GM19023 (cell line): ENCODE results near the gene CTDSP2.
A peak's percentile ranks its signal among the peaks of the same experiment; 100 is the strongest.
"Not testable (repeated sequence)": the region's sequence is repeated elsewhere in the genome, so short reads cannot be mapped to it uniquely, and the experiment has no call there.

Experiments
- ATAC-seq: cut with Tn5 transposase; IDR thresholded peaks from one replicate; pipeline ENCODE4 v1.9.1; 2021; ENCODE audit warnings: mild to moderate bottlenecking, moderate library complexity; ENCODE audit not compliant: unreplicated experiment

Gene CTDSP2

DNA sequence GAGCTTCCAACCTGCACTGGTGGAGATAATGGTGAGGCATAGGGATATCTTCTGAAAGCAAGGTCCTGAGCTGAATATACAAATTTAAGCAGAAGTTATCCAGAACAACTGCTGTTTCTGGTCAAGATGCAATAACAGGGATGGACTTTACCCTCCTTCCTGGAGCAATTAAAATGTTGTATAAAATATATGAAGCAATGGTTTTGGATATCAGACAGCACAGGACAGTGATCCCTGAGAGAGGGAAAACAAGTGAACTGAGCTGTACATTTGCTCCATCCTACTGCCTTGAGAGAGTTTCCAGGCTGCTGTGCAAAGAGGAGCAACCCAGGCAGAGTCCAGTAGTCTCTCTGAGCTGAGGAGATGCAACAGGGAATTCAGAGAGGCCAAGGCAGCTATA, 36.0 kb upstream of the CTDSP2 start:
- ATAC-seq, result no peak

- no peak for ATAC-seq
These were observed 34.9 kb upstream of the CTDSP2 start for GRCh38 chr12:57881475-57881874.

DNA sequence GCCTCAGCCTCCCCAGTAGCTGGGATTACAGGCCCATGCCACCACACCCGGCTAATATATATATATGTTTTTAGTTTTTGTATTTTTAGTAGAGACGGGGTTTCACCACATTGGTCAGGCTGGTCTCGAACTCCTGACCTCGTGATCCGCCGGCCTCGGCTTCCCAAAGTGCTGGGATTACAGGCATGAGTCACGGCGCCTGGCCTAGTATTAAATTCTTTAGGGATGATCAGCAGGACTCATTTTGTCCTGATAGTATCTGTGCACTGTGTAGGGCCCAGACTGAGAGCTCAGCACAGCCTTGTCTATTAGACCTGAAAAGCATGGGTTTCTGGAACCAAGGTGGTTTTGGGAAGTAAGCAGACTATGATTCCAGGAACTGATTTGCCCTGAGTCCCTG, 34.5 kb upstream of the CTDSP2 start:
- not testable (repeated sequence) for ATAC-seq

GRCh38 chr12:57877876-57878275, 31.3 kb upstream of the CTDSP2 start:
- ATAC-seq, result no peak

DNA sequence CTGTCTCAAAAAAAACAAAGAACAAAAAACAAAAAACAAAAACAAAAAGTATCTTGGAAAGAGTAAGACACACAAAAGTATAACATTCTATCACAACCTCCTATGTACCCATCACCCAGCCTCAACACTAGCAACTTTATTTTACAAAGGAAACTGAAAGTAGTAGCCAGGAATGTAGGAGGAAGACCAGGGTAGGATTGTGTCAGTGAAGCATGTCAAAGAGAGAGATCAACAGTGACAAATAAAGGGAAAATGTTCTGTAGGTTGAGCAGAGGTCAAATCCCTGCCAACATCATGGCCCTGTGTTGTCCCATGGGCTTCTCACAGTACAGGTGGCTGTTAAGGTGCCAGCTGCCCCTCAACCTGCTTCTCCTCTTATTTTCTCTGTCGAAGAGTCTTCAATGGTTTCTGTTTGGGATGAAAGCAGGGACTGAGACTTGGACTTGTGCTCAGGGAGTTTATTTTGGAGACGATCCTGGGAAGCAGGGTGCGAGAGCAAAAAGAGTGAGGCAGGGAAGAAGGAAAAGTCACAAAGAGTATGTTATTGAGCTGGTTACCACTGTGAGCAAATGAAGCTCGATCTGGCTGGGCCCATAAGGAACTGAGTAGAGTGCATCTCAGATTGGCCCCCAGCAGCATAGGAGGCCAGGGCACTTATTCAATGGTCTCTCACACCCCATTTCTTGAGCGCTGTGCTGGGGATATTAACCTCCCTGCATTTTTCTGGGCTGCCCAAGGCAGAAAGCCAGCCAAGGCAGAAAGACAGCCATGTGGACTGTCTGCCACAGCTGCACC, 29.4 kb upstream of the CTDSP2 start:
- ATAC-seq, result no peak

DNA sequence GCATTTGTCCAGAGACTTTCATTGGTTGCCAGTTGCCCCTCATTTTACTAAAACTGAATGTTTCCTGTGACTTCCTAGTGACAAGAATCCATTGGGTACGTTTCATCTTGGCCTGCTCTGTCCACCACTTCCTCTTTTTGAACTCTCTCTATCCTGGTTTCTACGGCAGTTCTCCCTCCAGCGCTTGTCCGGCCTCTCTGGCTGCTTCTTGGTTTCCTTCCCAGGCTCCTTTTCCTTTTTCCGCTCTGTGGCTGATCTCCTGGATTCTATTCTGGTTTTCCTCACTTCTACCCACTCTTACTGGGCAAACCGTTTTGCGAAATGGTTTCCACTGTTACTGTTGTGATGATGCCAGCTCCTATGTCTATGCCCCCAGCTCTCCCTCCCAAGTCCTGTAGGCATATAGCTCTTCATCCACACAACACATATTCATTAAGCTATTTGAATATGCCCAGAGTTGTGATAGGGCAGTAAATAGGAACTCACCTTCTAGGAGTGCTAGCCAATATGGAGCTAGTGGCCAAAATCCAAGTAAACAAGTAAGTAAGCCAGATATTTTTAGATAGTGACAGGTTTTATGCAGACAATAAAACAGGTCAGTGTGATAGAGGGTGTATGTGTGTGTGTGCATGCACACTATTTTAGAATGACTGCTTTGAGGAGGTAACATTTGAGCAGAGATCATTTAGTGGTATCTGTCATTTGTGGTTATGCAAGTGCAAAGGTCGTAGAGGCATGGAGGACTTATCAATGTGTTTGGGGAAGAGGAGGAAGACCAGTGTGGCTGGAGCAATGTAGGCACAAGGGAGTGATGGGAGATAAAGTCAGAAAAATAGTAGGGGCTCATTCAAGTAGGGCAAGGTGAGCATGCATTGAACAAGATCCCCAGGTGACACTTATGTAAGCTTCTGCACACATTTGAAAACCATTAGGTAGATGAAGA, 27.9 kb upstream of the CTDSP2 start:
- ATAC-seq, result no peak

DNA sequence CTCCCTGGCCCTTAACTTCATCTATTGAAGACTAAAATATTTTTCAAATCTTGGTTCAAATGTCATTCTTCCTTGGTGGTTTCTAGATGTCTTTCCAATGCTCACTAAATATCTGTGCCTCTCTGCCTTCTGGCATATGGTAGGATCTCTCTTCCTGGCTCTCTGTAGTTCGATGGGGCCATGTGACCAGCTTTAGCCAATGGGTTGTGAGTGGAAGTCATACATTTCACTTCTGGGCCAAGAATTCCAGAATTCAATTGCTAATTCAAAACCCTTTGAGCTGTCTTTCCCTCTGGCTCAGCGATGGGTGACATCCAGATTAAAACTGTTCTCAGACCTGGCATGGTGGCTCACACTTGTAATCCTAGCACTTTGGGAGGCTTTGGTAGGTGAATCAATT, 25.8 kb upstream of the CTDSP2 start:
- no peak for ATAC-seq

DNA sequence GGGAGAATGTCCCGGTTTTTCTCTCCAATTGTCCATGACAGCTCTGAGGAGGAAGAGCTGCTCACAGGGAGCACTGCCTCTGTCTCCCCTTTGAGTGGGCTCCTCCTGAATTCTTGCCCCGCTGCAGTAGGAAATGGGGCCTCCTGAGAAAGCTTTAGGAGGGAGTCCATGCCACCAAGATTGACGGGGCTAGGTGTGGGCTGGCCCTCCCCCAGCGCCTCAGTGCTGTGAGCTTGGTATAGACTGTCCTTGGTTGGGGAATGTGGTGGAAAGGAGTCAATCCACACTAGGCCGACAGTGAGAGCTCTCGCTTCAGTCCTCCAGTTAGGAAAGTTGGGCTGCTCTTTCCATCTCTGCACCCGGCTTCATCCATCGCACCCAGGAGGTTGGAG, 23.4 kb upstream of the CTDSP2 start:
- ATAC-seq, result no peak

GRCh38 chr12:57869298-57869926, 22.9 kb upstream of the CTDSP2 start:
- no peak for ATAC-seq

DNA sequence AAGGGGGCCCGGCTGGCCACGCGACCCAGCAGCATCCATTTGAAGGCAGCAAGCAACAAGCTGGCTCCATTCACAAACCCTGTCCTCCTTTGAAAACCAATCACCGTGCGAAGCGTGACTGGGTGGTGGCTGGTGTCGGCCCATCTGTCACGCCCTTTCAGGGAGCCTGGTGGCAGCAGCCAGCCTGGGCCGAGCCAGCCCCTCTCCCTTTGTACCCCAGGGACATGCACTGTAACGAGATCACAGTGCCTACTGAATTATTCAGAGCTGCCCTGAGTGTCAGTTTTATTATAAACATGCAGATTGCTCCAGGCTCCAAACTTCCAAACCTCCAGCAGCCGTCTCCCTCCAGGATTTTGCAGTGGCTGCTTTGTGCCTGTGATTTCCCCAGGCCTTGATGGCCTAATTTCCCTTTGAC, 22.3 kb upstream of the CTDSP2 start:
- no peak for ATAC-seq

DNA sequence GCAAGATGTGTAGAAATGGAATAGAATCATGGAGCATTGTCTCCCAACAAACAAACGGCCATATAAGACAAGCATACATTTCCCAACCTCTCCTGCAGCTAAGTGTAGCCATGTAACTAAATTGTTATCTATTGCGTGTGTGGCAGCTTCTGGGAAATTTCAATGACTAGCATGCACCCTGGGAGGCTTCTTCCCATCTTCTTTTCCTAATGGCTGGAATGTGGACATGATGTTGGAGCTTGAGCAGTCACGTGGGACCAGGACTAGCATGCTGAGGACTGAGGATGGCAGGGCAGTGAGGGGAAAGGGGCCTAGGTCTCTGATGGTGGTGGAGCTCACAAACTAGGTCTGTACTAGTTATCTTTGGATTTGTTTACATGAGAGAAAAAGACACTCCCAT, 21.7 kb upstream of the CTDSP2 start:
- ATAC-seq, result no peak

DNA sequence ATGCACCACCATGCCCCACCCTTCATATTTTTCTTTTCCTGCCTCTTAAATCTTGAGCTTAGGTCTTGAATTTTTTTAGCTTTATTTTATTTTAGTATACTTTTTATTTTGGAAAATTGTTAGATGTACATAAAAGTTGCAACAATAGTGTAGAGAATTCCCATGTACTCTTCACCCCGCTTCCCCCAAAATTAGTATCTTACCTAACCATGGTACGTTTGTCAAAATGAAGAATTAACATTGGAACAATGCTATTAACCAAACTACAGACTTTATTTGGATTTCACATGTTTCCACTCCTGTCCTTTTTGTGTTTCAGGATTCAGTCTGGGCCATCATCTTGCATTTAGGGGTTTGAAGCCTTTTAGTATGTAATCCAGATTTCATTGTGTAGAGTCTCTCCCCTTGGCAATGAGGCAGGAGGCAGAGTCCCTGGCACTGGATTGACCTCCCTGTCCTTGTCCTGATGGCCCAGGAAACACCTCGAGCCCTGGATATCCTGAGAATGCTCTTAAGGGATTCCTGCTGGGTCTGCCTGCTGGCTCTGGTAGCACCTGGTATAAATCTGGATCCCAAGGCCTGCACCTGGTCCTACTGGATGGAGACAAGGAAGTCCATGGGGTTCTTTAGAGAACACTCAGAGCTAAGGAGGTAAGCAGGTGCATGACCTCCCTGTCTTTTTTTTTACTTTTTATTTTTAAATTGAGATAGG, 19.9 kb upstream of the CTDSP2 start:
- no peak for ATAC-seq

DNA sequence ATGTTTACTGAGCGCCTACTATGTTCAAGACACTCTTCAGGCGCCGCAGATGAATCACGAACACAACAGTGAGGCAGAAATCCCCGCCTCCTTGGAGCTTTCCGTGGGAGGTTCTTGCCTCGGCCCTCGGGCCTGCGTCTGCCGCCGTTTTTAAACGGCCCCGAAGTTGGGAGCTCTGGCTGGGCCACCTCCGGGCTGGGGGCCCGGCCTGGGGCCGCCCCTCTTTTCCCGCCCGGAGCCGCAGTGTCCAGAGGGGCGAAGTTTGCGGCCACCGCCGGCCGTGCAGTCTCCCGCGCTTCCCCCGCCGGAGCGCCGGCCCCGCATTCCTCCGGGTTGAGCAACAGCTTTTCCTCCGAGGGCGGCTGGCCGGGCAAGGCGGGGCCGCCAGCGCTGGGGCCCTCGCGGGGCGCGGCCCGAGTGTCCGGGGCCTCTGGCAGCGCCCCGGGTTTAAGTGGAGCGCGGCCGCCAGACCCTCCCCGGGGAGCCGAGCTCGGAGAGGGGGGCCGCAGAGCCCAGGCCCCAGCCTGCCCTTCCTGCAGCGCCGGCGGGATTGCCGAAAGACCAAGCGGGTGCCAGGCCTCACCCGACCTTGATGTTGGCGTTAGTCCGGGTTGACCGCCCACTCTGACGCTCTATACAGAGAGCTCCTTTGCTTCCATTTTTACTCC, 18.7 kb upstream of the CTDSP2 start:
- ATAC-seq, result peak; percentile 75

GRCh38 chr12:57864442-57865083, 18.0 kb upstream of the CTDSP2 start:
- ATAC-seq, result no peak

- ATAC-seq, result no peak
These were observed 17.1 kb upstream of the CTDSP2 start for GRCh38 chr12:57863676-57864075.

- ATAC-seq, result no peak
These were observed 15.4 kb upstream of the CTDSP2 start for GRCh38 chr12:57861967-57862366.

- ATAC-seq, result not testable (repeated sequence)
These were observed 14.4 kb upstream of the CTDSP2 start for GRCh38 chr12:57860883-57861282.

DNA sequence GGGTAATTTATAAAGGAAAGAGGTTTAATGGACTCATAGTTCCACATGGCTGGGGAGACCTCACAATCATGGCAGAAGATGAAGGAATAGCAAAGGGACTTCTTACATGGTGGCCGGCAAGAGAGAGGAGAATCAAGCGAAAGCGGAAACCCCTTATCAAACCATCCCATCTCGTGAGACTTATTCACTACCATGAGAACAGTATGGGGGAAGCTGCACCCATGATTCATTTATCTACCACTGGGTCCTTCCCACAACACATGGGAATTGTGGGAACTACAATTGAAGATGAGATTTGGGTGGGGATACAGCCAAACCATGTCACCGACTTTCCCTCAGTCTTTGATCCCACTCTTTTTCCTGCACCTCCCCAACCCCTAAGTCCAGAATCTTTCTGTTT, 12.6 kb upstream of the CTDSP2 start:
- ATAC-seq, result no peak

DNA sequence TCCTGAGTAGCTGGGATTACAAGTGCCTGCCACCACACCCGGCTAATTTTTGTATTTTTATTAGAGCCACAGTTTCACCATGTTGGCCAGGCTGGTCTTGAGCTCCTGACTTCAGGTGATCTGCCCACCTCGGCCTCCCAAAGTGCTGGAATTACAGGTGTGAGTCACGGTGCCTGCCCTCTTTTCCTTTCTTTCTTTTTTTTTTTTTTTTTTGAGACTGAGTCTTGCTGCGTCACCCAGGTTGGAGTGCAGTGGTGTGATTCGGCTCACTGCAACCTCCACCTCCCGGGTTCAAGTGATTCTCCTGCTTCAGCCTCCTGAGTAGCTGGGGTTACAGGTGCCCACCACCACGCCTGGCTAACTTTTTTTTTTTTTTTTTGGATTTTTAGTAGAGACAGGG, 11.6 kb upstream of the CTDSP2 start:
- not testable (repeated sequence) for ATAC-seq

DNA sequence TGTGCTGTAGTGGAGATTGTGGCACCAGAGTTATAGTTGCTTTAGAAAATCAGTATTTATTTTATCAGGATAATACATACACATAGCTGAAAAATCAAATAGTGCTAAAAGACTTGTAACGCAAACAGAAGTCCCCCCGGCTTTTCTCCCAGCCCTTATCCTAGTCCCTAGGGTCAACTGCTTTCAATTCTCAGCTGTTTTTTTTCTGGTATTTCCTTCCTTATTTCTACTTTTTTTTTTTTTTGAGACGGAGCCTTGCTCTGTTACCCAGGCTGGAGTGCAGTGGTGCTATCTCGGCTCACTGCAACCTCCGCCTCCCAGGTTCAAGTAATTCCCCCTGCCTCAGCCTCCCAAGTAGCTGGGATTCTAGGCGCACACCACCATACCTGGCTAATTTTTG, 8.4 kb upstream of the CTDSP2 start:
- no peak for ATAC-seq
